Liver (tissue), 3 donors: ENCODE data around the gene NECTIN4.

Source experiments
- EGR1 ChIP-seq, 2 donors: IDR thresholded peaks; 2 replicates each; pipeline ENCODE4 v1.6.1; 2016 to 2018; ENCODE audit warnings: antibody characterized with exemption in 2 of 2, low read depth in 2 of 2
- TAF1 ChIP-seq: conservative IDR thresholded peaks from 2 replicates; pipeline ENCODE4 v1.6.1; 2016; ENCODE audit warnings: antibody characterized with exemption, mild to moderate bottlenecking
- YY1 ChIP-seq: IDR thresholded peaks from 2 replicates; pipeline ENCODE4 v1.6.1; 2016; ENCODE audit warnings: antibody characterized with exemption, mild to moderate bottlenecking
- TF ChIP-seq, protein P1 (sequence below): fragments of 150-350 bp; IDR thresholded peaks from 2 replicates; pipeline ENCODE4 v1.5.1; 2017; ENCODE audit warnings: improper control_type of control experiment, low read depth, low read length; ENCODE audit not compliant: missing input control
- TF ChIP-seq, protein P2 (sequence below): IDR thresholded peaks from 2 replicates; pipeline ENCODE4 v1.6.1; 2016; ENCODE audit warnings: antibody characterized with exemption, mild to moderate bottlenecking
- donor health status: healthy.
- donor health status: healthy.

GRCh38 chr1:161089938-161090337 lies 580 bp upstream of the NECTIN4 start:
- TF ChIP-seq, protein P1, sequence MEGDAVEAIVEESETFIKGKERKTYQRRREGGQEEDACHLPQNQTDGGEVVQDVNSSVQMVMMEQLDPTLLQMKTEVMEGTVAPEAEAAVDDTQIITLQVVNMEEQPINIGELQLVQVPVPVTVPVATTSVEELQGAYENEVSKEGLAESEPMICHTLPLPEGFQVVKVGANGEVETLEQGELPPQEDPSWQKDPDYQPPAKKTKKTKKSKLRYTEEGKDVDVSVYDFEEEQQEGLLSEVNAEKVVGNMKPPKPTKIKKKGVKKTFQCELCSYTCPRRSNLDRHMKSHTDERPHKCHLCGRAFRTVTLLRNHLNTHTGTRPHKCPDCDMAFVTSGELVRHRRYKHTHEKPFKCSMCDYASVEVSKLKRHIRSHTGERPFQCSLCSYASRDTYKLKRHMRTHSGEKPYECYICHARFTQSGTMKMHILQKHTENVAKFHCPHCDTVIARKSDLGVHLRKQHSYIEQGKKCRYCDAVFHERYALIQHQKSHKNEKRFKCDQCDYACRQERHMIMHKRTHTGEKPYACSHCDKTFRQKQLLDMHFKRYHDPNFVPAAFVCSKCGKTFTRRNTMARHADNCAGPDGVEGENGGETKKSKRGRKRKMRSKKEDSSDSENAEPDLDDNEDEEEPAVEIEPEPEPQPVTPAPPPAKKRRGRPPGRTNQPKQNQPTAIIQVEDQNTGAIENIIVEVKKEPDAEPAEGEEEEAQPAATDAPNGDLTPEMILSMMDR = no peak
- TF ChIP-seq EGR1 (IDR thresholded peaks at IDR 0.05; ENCODE audit: low read depth in 2 of 2) (no peak), TAF1 (no peak), YY1 (no peak)
- TF ChIP-seq, protein P2, sequence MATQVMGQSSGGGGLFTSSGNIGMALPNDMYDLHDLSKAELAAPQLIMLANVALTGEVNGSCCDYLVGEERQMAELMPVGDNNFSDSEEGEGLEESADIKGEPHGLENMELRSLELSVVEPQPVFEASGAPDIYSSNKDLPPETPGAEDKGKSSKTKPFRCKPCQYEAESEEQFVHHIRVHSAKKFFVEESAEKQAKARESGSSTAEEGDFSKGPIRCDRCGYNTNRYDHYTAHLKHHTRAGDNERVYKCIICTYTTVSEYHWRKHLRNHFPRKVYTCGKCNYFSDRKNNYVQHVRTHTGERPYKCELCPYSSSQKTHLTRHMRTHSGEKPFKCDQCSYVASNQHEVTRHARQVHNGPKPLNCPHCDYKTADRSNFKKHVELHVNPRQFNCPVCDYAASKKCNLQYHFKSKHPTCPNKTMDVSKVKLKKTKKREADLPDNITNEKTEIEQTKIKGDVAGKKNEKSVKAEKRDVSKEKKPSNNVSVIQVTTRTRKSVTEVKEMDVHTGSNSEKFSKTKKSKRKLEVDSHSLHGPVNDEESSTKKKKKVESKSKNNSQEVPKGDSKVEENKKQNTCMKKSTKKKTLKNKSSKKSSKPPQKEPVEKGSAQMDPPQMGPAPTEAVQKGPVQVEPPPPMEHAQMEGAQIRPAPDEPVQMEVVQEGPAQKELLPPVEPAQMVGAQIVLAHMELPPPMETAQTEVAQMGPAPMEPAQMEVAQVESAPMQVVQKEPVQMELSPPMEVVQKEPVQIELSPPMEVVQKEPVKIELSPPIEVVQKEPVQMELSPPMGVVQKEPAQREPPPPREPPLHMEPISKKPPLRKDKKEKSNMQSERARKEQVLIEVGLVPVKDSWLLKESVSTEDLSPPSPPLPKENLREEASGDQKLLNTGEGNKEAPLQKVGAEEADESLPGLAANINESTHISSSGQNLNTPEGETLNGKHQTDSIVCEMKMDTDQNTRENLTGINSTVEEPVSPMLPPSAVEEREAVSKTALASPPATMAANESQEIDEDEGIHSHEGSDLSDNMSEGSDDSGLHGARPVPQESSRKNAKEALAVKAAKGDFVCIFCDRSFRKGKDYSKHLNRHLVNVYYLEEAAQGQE = no peak
